Measurements from ENCODE around the gene CDC123.
A peak's percentile ranks its signal among the peaks of the same experiment; 100 is the strongest.

The CDC123 gene

GRCh38 chr10:12212454-12212853 is 16.5 kb downstream of the CDC123 start:
- no peak for DNase-seq (ENCODE audit: low read depth)
- TF ChIP-seq CTCF (IDR thresholded peaks at IDR 0.05; ENCODE audit: control insufficient read depth, insufficient read depth, low read depth, low read length, missing control alignments) = no peak

GRCh38 chr10:12213621-12214020 is 17.6 kb downstream of the CDC123 start:
- TF ChIP-seq CTCF (IDR thresholded peaks at IDR 0.05; ENCODE audit: control insufficient read depth, insufficient read depth, low read depth, low read length, missing control alignments) = no peak
- H3K4me3 ChIP-seq (ENCODE audit: control insufficient read depth, low read depth, low read length) = no peak overlapping the region
- DNase-seq (ENCODE audit: low read depth) = no peak

More at GRCh38 chr10:12212454-12212853, 16.5 kb downstream of the CDC123 start:
- no peak overlapping the region for H3K4me3 ChIP-seq (ENCODE audit: control insufficient read depth, low read depth, low read length)

DNA sequence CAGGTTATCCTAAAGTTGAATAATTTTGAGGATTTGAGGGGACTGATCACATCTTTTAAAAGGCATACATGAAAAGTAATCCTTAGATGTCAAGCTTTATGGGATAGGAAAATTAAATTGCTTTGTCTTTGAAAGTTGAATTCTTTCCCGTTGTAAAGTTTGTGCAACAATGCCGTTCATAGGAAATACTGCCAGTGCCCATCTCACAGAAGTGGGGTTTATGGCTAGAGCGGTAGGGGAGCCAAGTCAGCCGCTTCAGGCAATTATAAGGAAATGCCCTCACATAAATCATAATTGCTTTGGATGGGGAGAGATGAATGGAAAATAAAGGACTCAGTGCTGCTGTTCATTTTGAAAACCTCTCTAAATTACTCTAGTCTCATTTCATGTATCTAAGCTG is 18.1 kb downstream of the CDC123 start:
- DNase-seq (ENCODE audit: low read depth) = no peak
- no peak for TF ChIP-seq CTCF (IDR thresholded peaks at IDR 0.05; ENCODE audit: control insufficient read depth, insufficient read depth, low read depth, low read length, missing control alignments)
- no peak overlapping the region for H3K4me3 ChIP-seq (ENCODE audit: control insufficient read depth, low read depth, low read length)

DNA sequence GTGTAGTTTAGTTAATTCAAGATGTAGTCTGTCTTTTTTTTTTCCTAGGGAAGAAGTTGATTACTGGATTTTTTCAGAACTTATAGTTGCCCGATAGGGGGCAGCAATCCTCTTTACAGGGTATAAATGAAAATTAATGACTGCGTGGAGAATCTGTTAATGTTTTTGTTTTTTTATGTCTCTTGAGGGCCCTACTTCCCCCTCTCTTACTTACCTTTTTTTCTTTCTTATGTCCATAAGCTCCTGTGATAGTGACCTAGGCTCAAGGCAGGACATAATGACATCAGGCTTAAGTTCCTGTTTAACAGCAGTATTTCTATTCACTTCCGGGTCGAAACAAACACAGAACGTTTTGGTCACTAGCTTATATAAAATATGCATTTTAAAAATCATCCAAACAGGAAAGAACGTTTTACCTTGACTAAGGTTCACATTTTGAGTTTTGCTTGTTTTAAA is 18.8 kb downstream of the CDC123 start:
- peak; percentile 56 for TF ChIP-seq CTCF (IDR thresholded peaks at IDR 0.05; ENCODE audit: control insufficient read depth, insufficient read depth, low read depth, low read length, missing control alignments)
- peak; percentile 35 for DNase-seq (ENCODE audit: low read depth)
- H3K4me3 ChIP-seq (ENCODE audit: control insufficient read depth, low read depth, low read length) = no peak overlapping the region

GRCh38 chr10:12218991-12219390 is 23.0 kb downstream of the CDC123 start:
- TF ChIP-seq CTCF (IDR thresholded peaks at IDR 0.05; ENCODE audit: control insufficient read depth, insufficient read depth, low read depth, low read length, missing control alignments) = no peak
- DNase-seq (ENCODE audit: low read depth) = no peak
- H3K4me3 ChIP-seq (ENCODE audit: control insufficient read depth, low read depth, low read length) = no peak overlapping the region

DNA sequence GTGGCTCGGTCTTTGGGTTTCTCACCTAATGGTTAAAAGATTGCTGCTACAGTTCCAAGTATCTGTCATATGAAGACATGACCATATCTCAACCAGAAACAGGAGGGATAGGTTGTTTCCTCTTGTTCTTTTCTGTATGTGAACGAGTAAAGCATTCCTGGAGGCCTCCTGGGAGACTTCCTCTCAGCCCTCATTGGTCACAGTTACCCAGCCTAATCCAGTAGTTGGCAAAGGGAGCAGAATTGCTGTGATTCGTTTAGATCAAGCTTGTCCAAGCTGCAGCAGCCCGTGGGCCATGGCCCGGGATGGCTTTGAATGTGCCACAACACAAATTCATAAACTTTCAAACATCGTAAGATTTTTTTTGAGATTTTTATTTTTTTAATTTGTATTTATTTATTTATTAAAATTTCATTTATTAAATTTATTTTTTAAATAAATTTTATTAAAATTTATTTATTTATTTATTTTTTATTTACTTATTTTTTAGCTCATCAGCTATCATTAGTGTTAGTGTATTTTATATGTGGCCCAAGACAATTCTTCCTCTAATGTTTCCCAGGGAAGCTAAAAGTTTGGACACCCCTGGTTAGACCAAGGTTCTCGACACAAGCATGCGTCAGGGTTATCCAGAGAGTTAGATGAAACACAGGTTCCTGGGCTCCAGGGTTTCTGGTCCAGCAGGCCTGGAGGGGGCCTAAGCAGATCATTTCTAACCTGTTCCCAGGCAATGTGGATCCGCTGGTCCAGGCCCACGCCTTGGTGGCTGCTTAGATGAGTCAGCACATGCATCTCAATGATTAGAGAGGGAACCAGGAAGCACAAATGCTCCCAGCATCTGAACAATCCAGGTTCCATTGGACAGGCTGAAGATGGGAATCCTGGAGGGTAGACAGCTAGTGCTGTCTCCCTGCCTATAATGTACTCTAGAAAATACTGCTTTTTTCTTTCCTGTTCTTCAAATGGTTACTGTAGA is 25.6 kb downstream of the CDC123 start:
- no peak for TF ChIP-seq CTCF (IDR thresholded peaks at IDR 0.05; ENCODE audit: control insufficient read depth, insufficient read depth, low read depth, low read length, missing control alignments)
- H3K4me3 ChIP-seq (ENCODE audit: control insufficient read depth, low read depth, low read length) = no peak overlapping the region
- DNase-seq (ENCODE audit: low read depth) = no peak
